ENCODE data around the gene HECTD4.

Gene HECTD4

DNA sequence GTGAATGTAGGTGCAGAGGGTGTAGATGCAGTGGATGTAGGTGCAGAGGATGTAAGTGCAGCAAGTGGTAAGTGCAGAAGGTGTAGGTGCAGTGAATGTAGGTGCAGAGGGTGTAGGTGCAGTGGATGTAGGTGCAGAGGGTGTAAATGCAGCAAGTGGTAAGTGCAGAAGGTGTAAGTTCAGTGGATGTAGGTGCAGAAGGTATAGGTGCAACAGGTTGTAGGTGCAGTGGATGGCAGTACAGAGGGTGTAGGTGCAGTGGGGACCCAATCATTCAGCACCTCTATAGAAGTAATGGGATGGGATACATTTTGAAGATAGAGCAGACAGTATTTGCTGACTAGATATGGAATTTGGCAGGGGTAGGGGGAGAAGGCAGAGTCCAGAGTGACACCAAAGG is 85.0 kb downstream of the HECTD4 start:
- TF ChIP-seq, protein P1, sequence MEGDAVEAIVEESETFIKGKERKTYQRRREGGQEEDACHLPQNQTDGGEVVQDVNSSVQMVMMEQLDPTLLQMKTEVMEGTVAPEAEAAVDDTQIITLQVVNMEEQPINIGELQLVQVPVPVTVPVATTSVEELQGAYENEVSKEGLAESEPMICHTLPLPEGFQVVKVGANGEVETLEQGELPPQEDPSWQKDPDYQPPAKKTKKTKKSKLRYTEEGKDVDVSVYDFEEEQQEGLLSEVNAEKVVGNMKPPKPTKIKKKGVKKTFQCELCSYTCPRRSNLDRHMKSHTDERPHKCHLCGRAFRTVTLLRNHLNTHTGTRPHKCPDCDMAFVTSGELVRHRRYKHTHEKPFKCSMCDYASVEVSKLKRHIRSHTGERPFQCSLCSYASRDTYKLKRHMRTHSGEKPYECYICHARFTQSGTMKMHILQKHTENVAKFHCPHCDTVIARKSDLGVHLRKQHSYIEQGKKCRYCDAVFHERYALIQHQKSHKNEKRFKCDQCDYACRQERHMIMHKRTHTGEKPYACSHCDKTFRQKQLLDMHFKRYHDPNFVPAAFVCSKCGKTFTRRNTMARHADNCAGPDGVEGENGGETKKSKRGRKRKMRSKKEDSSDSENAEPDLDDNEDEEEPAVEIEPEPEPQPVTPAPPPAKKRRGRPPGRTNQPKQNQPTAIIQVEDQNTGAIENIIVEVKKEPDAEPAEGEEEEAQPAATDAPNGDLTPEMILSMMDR (IDR thresholded peaks at IDR 0.05; ENCODE audit: borderline replicate concordance, insufficient read depth, low read depth, low read length): no peak
- no peak overlapping the region for H3K4me3 ChIP-seq (ENCODE audit: low read depth, low read length)

DNA sequence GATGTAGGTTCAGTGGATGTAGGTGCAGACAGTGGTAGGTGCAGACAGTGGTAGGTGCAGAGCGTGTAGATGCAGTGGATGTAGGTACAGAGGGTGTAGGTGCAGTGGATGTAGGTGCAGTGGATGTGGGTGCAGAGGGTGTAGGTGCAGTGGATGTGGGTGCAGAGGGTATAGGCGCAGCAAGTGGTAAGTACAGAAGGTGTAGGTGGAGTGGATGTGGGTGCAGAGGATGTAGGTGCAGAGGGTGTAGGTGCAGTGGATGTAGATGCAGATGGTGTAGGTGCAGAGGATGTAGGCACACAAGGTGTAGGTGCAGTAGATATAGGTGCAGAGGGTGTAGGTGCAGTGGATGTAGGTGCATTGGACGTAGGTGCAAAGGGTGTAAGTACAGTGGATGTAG is 86.0 kb downstream of the HECTD4 start:
- TF ChIP-seq, protein P1 (IDR thresholded peaks at IDR 0.05; ENCODE audit: borderline replicate concordance, insufficient read depth, low read depth, low read length): no peak
- no peak overlapping the region for H3K4me3 ChIP-seq (ENCODE audit: low read depth, low read length)

DNA sequence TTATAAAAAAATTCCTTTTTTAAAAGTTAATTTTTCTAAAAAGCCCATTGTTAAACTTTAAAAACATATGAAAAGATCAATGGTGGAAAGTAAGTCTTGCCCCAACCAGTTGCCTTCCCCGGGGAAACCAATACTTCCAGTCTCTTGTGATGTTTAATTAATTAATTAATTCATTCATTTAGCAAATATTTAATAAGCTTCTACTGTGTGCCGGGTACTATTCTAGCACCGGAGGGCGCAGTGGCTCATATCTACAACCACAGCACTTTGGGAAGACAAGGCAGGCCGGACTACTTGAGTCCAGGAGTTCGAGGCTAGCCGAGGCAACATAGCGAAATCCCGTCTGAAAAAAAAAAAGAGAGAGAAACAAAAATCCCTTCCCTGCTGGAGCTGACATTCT is 87.4 kb downstream of the HECTD4 start:
- H3K4me3 ChIP-seq (ENCODE audit: low read depth, low read length): no peak overlapping the region
- TF ChIP-seq, protein P1 (IDR thresholded peaks at IDR 0.05; ENCODE audit: borderline replicate concordance, insufficient read depth, low read depth, low read length): no peak

DNA sequence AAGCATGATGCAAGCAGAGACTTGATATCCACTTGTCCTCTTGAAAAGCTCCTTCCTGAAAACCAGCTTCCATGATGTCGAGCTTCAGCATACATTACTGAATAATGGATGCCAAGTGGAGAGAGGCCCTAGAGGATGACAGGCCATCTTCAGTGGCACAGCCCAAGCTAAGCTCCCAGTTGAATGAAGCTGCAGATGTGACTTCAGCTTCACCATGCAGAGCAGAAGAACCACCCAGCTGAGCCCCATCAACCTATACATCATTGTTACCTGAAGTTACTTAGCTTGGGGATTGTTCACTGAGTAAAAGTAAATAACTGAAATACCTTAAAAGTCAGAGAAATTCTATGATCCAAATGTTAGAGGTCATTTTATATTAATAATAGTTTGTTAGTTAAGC is 93.6 kb downstream of the HECTD4 start:
- TF ChIP-seq, protein P1 (IDR thresholded peaks at IDR 0.05; ENCODE audit: borderline replicate concordance, insufficient read depth, low read depth, low read length): no peak
- H3K4me3 ChIP-seq (ENCODE audit: low read depth, low read length): no peak overlapping the region

DNA sequence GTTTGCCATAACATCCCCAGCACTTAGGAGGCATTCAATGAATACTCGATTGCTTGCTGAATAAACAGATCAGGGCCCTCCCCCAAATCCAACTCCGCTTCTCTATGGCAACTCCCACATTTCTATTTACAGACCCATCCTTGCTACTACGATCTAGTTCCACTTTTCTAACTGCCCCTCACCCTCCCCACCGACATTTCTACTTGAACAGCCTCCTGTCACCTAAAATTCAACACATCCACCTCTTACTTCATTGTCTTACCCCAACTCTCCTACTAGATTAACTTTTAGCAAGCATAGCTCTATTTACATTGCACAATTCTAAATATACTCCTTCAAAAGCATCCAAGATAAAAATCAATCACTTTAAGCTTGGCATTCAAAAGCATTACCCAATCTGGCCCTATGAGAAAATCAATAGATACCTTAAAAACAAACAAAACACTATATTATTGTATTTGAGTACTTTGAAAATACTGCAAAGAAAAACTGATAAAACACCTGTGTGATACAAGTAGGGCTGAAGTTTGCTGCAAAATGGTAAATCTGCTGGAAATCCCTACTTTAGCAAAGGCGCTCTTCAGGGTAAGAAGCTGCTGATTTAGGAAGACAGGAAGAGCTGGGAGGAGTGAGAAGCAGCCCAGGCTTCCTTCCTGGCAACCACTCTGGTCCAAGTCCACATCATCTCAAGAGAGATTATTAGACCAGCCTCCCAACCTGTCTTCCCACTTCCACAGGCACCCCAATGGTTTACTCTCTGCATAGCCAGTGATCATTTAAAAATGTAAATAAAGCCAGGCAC is 96.4 kb downstream of the HECTD4 start:
- TF ChIP-seq, protein P1 (IDR thresholded peaks at IDR 0.05; ENCODE audit: borderline replicate concordance, insufficient read depth, low read depth, low read length): no peak
- H3K4me3 ChIP-seq (ENCODE audit: low read depth, low read length): no peak overlapping the region

DNA sequence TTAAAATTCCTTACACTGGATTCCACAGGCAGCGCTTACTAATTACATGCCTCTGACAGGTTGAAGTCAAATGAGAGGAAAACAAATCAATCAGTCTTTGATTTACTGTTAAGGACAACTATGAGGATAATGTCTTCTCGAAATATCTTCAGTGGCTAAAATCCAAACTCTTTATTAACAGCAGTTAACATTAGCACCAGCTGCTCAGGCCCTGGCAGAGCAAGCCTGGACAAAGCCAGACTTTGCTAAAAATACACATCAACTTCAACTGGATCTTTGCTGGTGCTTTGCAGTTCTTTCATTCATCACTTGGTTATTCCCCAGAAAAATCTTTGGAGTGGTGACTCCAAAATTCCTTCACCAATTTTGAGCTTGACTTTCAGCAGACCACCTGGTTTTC is 98.7 kb downstream of the HECTD4 start:
- TF ChIP-seq, protein P1 (IDR thresholded peaks at IDR 0.05; ENCODE audit: borderline replicate concordance, insufficient read depth, low read depth, low read length): no peak

DNA sequence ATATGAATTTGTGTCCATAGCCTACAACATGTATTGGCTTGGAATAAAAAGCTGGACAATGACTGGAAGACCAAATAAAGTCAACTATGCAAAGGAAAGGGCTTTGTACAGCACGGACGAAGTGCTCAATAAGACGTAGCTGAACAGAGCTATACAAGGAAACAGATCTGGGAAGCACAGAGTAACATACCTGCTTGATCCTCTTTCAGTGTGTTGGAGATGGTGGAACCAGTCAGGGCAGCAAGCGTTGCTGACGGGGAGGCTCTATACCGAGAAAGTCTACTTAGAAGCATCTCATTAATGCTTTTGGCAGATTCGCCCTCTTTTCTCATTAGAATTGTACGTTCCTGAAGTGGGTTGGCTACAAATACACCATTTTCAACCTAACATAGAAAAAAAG is 99.3 kb downstream of the HECTD4 start:
- TF ChIP-seq, protein P1 (IDR thresholded peaks at IDR 0.05; ENCODE audit: borderline replicate concordance, insufficient read depth, low read depth, low read length): no peak
- no peak overlapping the region for H3K4me3 ChIP-seq (ENCODE audit: low read depth, low read length)

More for the DNA sequence above, 98.7 kb downstream of the HECTD4 start:
- H3K4me3 ChIP-seq (ENCODE audit: low read depth, low read length): no peak overlapping the region
